ENCODE results near the gene ZNF787.
"Not testable (repeated sequence)": the region's sequence is repeated elsewhere in the genome, so short reads cannot be mapped to it uniquely, and the experiment has no call there.

ZNF787 gene

DNA sequence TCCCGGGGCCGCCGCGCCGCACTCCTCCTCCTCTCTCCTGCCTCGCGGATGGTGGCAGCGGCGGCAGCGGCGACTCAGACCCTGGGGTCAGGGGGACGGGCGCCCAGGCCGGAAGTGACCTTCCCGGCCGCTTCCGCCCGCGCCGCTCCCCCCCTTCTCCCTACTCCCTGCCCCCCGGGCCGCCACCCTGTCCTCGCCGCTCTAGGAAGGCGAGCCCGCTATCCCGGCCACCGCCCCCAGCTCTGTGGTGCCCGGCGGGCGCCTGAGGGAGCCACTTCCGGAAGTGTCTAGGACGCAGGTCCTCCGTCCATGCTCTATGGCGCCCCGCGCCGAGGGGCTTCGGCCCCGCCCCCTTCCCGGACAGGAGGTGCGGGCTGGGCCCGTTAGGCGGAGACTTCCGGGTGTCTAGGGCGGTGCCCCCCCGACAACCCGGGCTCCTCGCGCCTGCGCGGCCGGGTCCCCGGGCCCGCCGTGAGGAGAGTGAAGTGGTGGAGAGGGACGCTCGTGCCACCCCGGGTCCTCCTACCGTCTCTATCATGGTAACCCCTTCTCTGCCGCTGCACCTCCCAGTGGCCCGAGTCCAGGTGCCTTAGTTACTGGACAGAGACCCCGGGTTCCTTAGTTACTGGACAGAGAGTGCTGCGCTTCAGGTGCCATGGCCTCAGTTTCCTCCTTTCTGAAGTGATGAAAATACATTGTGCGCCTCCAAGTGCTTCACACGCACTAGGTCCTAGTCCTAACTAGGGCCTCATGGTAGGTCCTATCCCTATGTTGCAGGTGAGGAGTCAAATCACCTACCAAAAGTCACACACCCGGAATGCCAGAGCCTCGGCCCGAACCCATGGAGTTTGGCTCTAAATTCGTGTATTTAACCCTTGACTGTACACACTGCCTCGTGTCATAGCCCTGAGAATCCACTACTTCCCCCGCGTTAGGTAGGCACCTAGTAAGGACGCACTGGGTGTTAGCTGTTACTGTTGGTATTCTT is at the start of gene ZNF787:
ZNF787 (minus strand) TSS at position 116 of the 988 bp plus-strand sequence. CDS start 18,078 bp downstream, outside the sequence.
- DNase-seq, result peak; percentile 99

GRCh38 chr19:56170261-56170660 is 49.2 kb upstream of the ZNF787 start:
- DNase-seq, result no peak

DNA sequence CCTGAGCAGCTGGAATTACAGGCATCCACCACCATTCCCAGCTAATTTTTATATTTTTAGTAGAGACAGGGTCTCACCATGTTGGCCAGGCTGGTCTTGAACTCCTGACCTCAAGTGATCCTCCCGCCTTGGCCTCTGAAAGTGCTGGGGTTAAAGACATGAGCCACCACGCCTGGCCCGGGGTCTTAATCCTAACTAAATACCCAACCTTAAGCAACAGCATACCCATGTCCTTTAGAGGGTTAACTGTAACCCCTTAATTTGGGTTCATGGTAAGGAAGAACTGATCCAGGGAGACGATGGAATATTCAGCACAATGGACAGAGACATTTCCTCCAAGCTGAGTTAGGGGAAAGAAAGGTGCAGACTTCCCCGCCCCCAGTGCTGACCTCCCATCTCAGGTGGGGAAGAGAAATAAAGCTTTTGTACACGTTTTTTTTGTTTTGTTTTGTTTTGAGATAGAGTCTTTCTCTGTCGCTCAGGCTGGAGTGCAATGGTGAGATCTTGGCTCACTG is 46.0 kb upstream of the ZNF787 start:
- no peak for DNase-seq

GRCh38 chr19:56163097-56163496 is 42.0 kb upstream of the ZNF787 start:
- no peak for DNase-seq

DNA sequence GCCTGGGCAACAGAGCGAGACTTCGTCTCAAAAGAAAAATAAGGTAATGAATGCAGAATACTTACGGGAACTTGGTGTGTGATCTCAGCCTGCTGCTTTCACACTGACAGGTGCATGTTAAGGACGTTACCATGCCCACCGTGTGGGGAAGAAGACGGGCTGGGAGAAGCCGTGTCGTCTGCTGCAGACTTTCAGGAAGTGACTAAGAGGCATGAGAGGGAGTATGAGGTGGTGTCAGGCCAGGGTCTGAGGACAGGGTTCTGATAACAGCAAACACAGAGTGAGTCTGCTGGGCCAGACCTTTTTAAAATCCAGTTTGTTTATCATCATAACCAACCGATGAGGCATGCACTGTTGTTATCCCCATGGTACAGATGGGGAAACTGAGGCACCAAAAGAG is 41.2 kb upstream of the ZNF787 start:
- DNase-seq, result no peak

GRCh38 chr19:56161534-56161933 is 40.4 kb upstream of the ZNF787 start:
- no peak for DNase-seq

- DNase-seq, result no peak
These were observed 38.7 kb upstream of the ZNF787 start for GRCh38 chr19:56159622-56160271.

- no peak for DNase-seq
These were observed 38.0 kb upstream of the ZNF787 start for GRCh38 chr19:56159009-56159559.

- DNase-seq, result peak; percentile 10
These were observed 37.2 kb upstream of the ZNF787 start for GRCh38 chr19:56158170-56158757.

GRCh38 chr19:56156768-56157167 is 35.7 kb upstream of the ZNF787 start:
- peak; percentile 15 for DNase-seq

DNA sequence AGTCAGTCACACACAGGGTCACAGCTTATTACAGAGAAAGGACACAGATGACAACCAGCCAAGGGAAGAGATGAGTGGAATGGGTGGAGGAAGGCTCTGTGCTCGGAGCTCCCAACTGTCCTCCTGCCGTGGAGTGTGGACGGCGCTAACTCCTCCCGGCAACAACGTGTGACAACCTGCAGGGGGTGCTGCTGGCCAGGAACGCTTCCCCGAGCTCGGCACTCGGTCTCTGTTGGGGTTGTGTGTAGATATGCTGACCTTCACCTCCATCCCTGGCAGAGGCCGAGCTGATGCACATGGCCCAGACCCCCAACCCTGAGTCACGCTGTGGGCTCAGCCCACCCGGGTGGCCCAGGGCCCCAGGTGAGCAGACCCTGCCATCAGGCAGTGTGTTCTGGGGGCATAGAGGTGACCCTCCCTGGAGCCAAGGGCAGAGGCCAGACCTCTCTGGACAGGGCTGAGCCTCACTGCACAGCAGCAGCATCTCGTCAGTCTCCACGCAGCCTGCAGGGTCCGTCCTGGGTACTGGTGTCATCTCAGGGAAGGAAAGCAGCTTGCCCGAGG is 34.1 kb upstream of the ZNF787 start:
- DNase-seq, result no peak

DNA sequence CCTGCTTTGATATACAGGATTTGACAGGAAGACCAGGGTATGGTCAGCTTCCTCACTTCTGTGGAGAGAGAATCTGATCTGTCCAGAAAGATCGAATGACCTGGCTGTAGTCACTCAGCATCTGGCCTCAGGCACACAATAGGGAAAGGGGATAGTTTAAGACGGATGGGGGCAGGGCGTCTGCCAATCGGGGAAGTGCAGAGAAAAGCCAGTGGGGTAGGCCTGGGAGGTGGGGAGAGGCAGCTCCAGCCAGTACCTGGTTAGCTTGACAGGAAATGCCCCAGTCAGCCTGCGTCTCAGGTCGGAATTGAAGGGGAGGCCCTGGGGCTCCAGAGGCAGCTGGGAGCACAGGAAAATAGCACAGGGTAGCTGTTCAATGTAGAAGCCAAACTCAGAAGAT is 32.4 kb upstream of the ZNF787 start:
- DNase-seq, result peak; percentile 4

- DNase-seq, result no peak
These were observed 31.5 kb upstream of the ZNF787 start for GRCh38 chr19:56152644-56153043.

GRCh38 chr19:56150358-56150757 is 29.3 kb upstream of the ZNF787 start:
- no peak for DNase-seq

DNA sequence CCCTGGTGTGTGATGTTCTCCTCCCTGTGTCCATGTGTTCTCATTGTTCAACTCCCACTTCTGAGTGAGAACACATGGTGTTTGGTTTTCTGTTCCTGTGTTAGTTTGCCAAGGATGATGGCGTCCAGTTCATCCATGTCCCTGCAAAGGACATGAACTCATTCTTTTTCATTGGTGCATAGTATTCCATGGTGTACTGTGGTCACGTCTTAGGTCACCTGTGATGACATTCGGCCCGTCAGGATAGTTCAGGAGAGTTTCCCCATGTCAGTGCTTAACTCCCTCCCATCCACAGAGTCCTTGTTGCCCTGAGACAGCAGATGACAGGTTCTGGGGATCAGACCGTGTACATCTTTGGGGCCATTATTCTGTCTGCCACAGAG is 28.6 kb upstream of the ZNF787 start:
- no peak for DNase-seq

- not testable (repeated sequence) for DNase-seq
These were observed 28.0 kb upstream of the ZNF787 start for GRCh38 chr19:56148955-56149655.

DNA sequence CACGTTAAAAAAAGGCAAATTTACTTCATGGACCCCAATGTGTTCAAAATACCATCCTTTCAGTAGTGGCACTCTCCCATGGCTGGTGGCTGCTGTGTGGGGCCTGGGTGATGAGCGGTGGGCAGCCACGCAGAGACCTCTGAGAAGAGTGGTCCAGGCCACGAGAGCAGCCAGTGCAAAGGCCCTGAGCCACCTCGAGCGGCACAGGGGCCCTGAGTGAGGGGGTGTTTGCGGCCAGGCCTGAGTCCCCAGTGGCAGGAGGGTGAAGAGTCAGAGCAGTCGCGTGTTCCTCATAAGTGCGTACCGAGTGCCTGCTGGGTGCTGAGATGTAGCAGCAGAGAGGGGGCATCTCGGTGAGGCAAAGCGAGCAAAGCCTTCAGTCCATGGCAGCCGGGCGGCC is 27.0 kb upstream of the ZNF787 start:
- DNase-seq, result no peak

DNA sequence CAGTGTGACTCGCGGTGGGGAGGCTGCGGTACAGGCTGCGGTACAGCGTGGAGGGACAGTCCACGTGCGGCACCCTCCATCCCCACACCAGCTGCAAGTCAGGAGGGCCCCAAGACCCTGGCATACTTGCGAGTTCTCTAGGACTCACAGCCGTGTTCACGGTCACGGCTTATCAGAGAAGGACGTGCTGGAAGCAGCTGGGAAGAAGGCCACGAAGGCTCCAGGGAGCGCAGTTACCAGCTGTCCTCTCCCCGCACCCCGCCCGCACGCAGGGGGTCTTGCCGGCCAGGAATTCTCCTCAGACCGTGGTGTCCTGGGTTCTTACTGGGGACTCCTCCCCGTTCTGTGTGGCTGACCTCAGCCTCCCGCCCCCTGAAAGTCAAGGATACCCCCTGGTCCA is 26.2 kb upstream of the ZNF787 start:
- peak; percentile 33 for DNase-seq

GRCh38 chr19:56146904-56147303 is 25.8 kb upstream of the ZNF787 start:
- no peak for DNase-seq

DNA sequence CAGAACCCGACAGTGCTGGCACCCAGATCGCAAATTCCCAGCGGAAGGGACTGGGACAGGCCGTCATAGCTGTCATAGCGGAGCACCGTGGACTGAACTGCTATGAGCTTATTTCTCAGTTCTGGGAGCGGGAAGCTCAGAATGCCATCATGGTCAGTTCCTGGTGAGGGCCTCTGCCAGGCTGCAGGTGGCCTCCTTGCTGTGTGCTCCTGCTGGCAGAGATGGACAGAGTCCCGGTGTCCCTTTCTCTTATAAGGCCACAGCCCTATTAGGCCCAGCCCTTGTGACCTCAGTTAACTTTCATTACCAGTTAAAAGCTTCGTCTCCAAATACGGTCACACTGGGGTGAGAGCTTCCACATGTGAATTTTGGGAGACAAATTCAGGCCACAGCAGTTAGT is 24.6 kb upstream of the ZNF787 start:
- peak; percentile 9 for DNase-seq

DNA sequence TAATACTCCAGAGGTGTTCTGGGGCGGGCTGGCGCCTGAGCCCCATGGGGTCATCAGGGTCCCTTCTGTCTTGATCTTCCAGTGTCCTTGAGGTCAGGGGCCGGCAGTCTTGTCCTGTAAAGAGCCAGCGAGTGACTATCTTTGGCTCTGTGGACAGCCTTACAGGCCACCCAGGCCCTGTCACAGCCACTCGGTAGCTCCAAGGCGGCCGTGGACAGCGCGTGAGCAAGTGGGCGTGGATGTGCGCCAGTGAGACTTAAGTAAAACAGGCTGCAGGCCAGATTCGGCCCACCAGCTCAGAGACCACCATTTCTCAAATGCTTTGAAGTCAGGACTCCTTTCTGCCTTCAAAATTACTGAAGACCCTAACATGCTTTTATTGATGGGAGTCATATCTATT is 23.7 kb upstream of the ZNF787 start:
- no peak for DNase-seq

DNA sequence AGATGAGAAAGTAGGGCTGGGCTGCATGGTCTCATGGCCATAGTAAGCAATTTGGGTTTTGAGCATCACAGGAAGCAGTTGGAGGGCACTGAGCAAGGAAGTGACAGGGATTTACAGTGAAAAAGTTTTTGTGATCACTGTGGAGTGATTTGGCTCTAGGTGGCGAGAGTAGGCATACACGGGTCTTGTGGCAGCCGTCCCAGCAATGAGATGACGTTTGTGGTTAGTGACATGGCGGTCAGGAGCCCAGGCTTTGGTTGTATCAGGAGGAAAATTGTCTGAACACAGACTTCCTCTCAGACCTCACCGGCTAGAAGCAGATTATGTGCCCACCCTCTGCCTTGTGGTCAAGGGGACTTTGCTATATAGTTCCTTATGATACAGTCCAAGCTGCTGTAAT is 23.3 kb upstream of the ZNF787 start:
- DNase-seq, result no peak
